Ishikawa (cell line): ENCODE measurements around the gene ZNF408.

Experiments used
- CEBPB ChIP-seq: IDR thresholded peaks from 2 replicates; pipeline ENCODE4 v1.6.1; 2012
- CREB1 ChIP-seq: IDR thresholded peaks from 2 replicates; pipeline ENCODE4 v1.6.1; 2012; ENCODE audit warnings: low read depth
- EGR1 ChIP-seq: IDR thresholded peaks from 2 replicates; pipeline ENCODE4 v1.6.1; 2012
- EP300 ChIP-seq: IDR thresholded peaks from 2 replicates; pipeline ENCODE4 v1.6.1; 2012; ENCODE audit warnings: borderline replicate concordance
- FOXM1 ChIP-seq: IDR thresholded peaks from 2 replicates; pipeline ENCODE4 v1.6.1; 2012; ENCODE audit warnings: low read depth, borderline replicate concordance
- NFIC ChIP-seq: IDR thresholded peaks from 2 replicates; pipeline ENCODE4 v1.6.1; 2012
- RAD21 ChIP-seq: IDR thresholded peaks from 2 replicates; pipeline ENCODE4 v1.6.1; 2012; ENCODE audit warnings: low read depth
- TAF1 ChIP-seq: IDR thresholded peaks from 2 replicates; pipeline ENCODE4 v1.6.1; 2012; ENCODE audit warnings: low read depth, mild to moderate bottlenecking
- TCF12 ChIP-seq: IDR thresholded peaks from 2 replicates; pipeline ENCODE4 v1.6.1; 2012; ENCODE audit warnings: low read depth
- TEAD4 ChIP-seq: IDR thresholded peaks from 2 replicates; pipeline ENCODE4 v1.6.1; 2012
- YY1 ChIP-seq: IDR thresholded peaks from 2 replicates; pipeline ENCODE4 v1.6.1; 2012; ENCODE audit warnings: low read depth
- ZBTB7A ChIP-seq: IDR thresholded peaks from 2 replicates; pipeline ENCODE4 v1.6.1; 2012; ENCODE audit warnings: low read depth
- TF ChIP-seq, protein P1 (sequence below): IDR thresholded peaks from 2 replicates; pipeline ENCODE4 v1.6.1; 2012; ENCODE audit warnings: low read depth, mild to moderate bottlenecking
- TF ChIP-seq, protein P2 (sequence below): IDR thresholded peaks from 2 replicates; pipeline ENCODE4 v1.6.1; 2012
- TF ChIP-seq, protein P3 (sequence below): IDR thresholded peaks from 2 replicates; pipeline ENCODE4 v1.6.1; 2012

The ZNF408 gene

DNA sequence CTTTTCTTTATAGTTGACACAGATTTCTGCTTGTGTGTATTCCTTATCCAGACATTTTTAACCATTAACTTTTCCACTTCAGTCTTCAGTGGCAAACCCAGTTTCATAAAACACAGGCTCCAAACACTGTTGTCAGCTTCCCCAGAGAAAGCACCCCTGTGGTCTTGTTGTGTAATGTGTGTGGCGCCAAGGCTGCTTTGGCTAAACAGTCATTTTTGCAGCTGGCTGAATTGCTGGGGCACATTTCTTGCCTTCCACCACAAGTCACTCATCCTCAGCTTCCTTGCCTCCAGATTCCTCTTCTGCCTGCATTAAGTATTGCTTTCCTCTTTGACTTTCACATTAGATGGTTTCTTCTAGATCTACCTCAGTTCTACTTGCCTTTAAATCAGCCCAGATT lies 40.9 kb upstream of the ZNF408 start:
- no peak for TF ChIP-seq TAF1
- TF ChIP-seq ZBTB7A: no peak
- no peak for TF ChIP-seq EP300

DNA sequence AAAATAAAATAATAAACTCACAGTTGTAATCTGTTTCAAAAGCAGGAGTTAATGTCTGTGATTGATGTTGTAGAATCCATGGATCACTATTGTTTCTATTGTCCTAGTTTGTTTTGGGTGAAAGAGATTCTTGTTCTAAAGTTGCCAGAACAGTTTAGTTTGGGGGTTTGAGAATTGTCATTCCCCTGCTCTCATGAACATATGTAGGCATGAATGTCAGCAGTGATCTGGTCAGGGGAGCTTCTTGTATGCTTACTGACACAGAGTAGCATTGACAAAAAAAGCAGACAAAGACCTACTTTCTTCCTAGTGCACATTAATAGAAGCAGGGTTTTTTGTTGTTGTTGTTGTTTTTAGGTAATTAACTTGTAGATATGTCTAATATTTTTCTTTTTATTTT lies 39.0 kb upstream of the ZNF408 start:
- no peak for TF ChIP-seq CEBPB
- no peak for TF ChIP-seq FOXM1
- TF ChIP-seq, protein P1, sequence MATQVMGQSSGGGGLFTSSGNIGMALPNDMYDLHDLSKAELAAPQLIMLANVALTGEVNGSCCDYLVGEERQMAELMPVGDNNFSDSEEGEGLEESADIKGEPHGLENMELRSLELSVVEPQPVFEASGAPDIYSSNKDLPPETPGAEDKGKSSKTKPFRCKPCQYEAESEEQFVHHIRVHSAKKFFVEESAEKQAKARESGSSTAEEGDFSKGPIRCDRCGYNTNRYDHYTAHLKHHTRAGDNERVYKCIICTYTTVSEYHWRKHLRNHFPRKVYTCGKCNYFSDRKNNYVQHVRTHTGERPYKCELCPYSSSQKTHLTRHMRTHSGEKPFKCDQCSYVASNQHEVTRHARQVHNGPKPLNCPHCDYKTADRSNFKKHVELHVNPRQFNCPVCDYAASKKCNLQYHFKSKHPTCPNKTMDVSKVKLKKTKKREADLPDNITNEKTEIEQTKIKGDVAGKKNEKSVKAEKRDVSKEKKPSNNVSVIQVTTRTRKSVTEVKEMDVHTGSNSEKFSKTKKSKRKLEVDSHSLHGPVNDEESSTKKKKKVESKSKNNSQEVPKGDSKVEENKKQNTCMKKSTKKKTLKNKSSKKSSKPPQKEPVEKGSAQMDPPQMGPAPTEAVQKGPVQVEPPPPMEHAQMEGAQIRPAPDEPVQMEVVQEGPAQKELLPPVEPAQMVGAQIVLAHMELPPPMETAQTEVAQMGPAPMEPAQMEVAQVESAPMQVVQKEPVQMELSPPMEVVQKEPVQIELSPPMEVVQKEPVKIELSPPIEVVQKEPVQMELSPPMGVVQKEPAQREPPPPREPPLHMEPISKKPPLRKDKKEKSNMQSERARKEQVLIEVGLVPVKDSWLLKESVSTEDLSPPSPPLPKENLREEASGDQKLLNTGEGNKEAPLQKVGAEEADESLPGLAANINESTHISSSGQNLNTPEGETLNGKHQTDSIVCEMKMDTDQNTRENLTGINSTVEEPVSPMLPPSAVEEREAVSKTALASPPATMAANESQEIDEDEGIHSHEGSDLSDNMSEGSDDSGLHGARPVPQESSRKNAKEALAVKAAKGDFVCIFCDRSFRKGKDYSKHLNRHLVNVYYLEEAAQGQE: no peak
- TF ChIP-seq RAD21: no peak
- TF ChIP-seq EGR1: no peak
- TF ChIP-seq TAF1: no peak
- TF ChIP-seq, protein P2, sequence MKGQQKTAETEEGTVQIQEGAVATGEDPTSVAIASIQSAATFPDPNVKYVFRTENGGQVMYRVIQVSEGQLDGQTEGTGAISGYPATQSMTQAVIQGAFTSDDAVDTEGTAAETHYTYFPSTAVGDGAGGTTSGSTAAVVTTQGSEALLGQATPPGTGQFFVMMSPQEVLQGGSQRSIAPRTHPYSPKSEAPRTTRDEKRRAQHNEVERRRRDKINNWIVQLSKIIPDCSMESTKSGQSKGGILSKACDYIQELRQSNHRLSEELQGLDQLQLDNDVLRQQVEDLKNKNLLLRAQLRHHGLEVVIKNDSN: no peak
- TF ChIP-seq TEAD4: no peak
- TF ChIP-seq TCF12: no peak
- no peak for TF ChIP-seq YY1
- TF ChIP-seq EP300: no peak
- TF ChIP-seq CREB1: no peak

DNA sequence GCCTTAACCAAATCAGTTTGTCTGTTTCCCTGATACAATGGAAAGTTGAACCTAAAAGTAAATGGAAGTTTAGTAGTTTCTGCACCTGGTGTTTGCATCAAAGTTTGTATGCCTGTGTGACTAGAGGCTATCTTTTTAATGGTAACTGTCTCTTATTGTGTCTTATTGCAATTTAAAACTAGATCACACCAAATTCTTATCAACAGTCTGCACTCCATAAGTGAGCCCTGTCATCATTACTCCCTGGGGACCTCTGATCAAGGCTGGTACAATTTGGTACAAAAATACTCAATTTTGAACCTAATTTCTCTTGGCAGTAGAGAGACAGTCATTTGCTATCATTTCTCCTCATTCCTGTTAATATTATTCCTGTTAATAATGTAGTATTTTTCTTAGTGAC lies 38.5 kb upstream of the ZNF408 start:
- TF ChIP-seq ZBTB7A (no peak), RAD21 (no peak)
- TF ChIP-seq, protein P1: no peak

- TF ChIP-seq YY1 (no peak), TAF1 (no peak), EGR1 (no peak), TEAD4 (no peak), EP300 (no peak), NFIC (no peak), CEBPB (no peak), CREB1 (no peak), ZBTB7A (no peak), RAD21 (no peak), TCF12 (no peak), FOXM1 (no peak)
- TF ChIP-seq, protein P3, sequence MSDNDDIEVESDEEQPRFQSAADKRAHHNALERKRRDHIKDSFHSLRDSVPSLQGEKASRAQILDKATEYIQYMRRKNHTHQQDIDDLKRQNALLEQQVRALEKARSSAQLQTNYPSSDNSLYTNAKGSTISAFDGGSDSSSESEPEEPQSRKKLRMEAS: no peak
- TF ChIP-seq, protein P2: no peak
- TF ChIP-seq, protein P1: no peak
Observed at GRCh38 chr11:46663277-46663940, 37.4 kb upstream of the ZNF408 start.

DNA sequence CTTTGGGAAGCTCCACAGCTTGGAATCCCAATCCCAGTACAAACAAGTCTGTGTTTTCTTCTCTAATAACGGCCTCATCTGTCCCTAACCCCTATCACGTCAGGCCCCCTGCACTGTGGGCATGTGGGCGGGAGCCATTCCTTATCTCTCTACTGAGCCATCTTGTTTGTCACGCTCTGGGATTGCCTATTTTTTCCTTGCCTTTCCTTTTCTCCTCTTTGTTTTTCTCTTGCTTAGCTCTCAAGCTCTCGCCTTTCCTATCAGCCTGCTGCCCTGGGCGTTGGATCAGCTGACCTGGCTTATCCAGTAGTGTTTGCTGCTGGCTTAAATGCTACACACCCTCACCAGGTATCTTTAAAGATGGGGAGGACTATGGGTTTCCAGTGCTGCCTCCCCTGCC lies 36.2 kb upstream of the ZNF408 start:
- no peak for TF ChIP-seq CREB1
- TF ChIP-seq, protein P1: no peak
- no peak for TF ChIP-seq FOXM1
- TF ChIP-seq EGR1: no peak
- no peak for TF ChIP-seq EP300
- no peak for TF ChIP-seq YY1
- TF ChIP-seq, protein P2: no peak
- TF ChIP-seq CEBPB: no peak
- no peak for TF ChIP-seq RAD21
- TF ChIP-seq ZBTB7A: no peak
- no peak for TF ChIP-seq TEAD4
- TF ChIP-seq TAF1: no peak
- no peak for TF ChIP-seq NFIC
- TF ChIP-seq, protein P3: no peak
- no peak for TF ChIP-seq TCF12
